Keratinocyte (primary cell): ENCODE results near the gene ERVK3-1. TPM values are rescaled to one million over a fixed set of nuclear protein-coding genes. Genes with fewer than 3 reads are reported as not detected.

Experiments used
- DNase-seq: peaks from one replicate; pipeline ENCODE4 v3.0.0-alpha.2; 2011; ENCODE audit warnings: low read depth, missing footprints, low spot score
- FAIRE-seq: peaks from 2 replicates; lab custom pipeline; 2011; peaks lifted over from hg19 to GRCh38; lab: Jason Lieb, UNC
- H2AFZ ChIP-seq: 2 replicates; pipeline ENCODE4 v1.6.0; 2012; ENCODE audit warnings: low read length, control low read depth, inconsistent platforms; ENCODE audit not compliant: control insufficient read depth
- H3K27ac ChIP-seq: 2 replicates; pipeline ENCODE4 v1.5.1; 2011; ENCODE audit warnings: low read length; ENCODE audit not compliant: control insufficient read depth, insufficient read depth
- H3K27me3 ChIP-seq: 3 replicates; pipeline ENCODE4 v1.6.0; 2011; ENCODE audit warnings: low read length; ENCODE audit not compliant: control insufficient read depth, insufficient read depth; ENCODE audit errors: extremely low read depth
- H3K36me3 ChIP-seq, 2 experiments: 2 replicates in 1 of 2; 3 replicates in 1 of 2; pipeline ENCODE4 v1.5.1; 2011; ENCODE audit warnings: low read length in 2 of 2, mild to moderate bottlenecking in 1 of 2; ENCODE audit not compliant: control insufficient read depth in 2 of 2, insufficient read depth in 2 of 2; ENCODE audit errors: extremely low read depth in 1 of 2
- H3K4me1 ChIP-seq: 3 replicates; pipeline ENCODE4 v1.5.1; 2011; ENCODE audit warnings: low read length; ENCODE audit not compliant: control insufficient read depth, insufficient read depth; ENCODE audit errors: extremely low read depth
- H3K4me2 ChIP-seq: 3 replicates; pipeline ENCODE4 v1.6.0; 2011; ENCODE audit warnings: low read depth, low read length; ENCODE audit not compliant: control insufficient read depth, insufficient read depth; ENCODE audit errors: extremely low read depth
- H3K4me3 ChIP-seq, 3 experiments: fragments of 200-600 bp in 1 of 3; sonication (generic) in 1 of 3; 2 replicates in 2 of 3; 3 replicates in 1 of 3; pipeline ENCODE4 v1.5.1; 2011 to 2016; ENCODE audit warnings: low read length in 3 of 3, mild to moderate bottlenecking in 3 of 3, control low read depth in 2 of 3, inconsistent platforms in 1 of 3, low read depth in 1 of 3, mixed read lengths in 1 of 3, mixed run types in 1 of 3, moderate library complexity in 1 of 3; ENCODE audit not compliant: control insufficient read depth in 2 of 3, insufficient read depth in 2 of 3; ENCODE audit errors: extremely low read depth in 1 of 3
- H3K79me2 ChIP-seq: 2 replicates; pipeline ENCODE4 v1.6.0; 2012; ENCODE audit warnings: low read length; ENCODE audit not compliant: control insufficient read depth, insufficient read depth
- H3K9ac ChIP-seq: 3 replicates; pipeline ENCODE4 v1.6.0; 2011; ENCODE audit warnings: low read length; ENCODE audit not compliant: control insufficient read depth, insufficient read depth; ENCODE audit errors: extremely low read depth
- H3K9me1 ChIP-seq: 3 replicates; pipeline ENCODE4 v1.6.0; 2011; ENCODE audit warnings: low read length; ENCODE audit not compliant: control insufficient read depth, insufficient read depth; ENCODE audit errors: extremely low read depth
- H3K9me3 ChIP-seq: 2 replicates; pipeline ENCODE4 v1.5.1; 2012; ENCODE audit warnings: low read depth, low read length; ENCODE audit not compliant: control insufficient read depth
- H4K20me1 ChIP-seq: 3 replicates; pipeline ENCODE4 v1.6.0; 2011; ENCODE audit warnings: low read length; ENCODE audit not compliant: control insufficient read depth, insufficient read depth; ENCODE audit errors: extremely low read depth
- CTCF ChIP-seq, 3 experiments: IDR thresholded peaks in 1 of 3; conservative IDR thresholded peaks in 1 of 3; optimal IDR thresholded peaks in 1 of 3; 2 replicates in 2 of 3; 3 replicates in 1 of 3; pipeline versions ENCODE3 to v1.5.1; 2011; ENCODE audit warnings: low read length in 3 of 3, mild to moderate bottlenecking in 3 of 3, moderate library complexity in 2 of 3, control low read depth in 1 of 3, inconsistent platforms in 1 of 3; ENCODE audit not compliant: insufficient read depth in 2 of 3; ENCODE audit errors: extremely low read depth in 1 of 3
- EZH2 ChIP-seq: IDR thresholded peaks from one replicate; pipeline ENCODE4 v1.6.1; 2012; ENCODE audit warnings: inconsistent platforms, mild to moderate bottlenecking, low read length, moderate library complexity
- dilution Hi-C: fragments of 300-500 bp; cut with MboI; formaldehyde crosslinking; loops from one replicate; pipeline ENCODE4 v1.7.0; 2020; ENCODE audit warnings: low sequenced_read_pairs; ENCODE audit not compliant: extremely low pct_ligation_motif_present
- polyA plus RNA-seq, 5 experiments: library from polyadenylated mRNA; depleted of rRNA in 3 of 5; stranded (reverse) in 3 of 5; stranded (forward) in 1 of 5; unstranded in 1 of 5; fragments of >200 nt; gene quantifications; 1 replicate in 1 of 5; 2 replicates in 3 of 5; 3 replicates in 1 of 5; pipeline versions ENCODE4 v1.2.1 to v1.2.3, GENCODE V29; 2011 to 2012; ENCODE audit warnings: missing spikeins in 2 of 5, low read depth in 1 of 5, low replicate concordance in 1 of 5

ERVK3-1 gene
- polyA plus RNA-seq, 1 donor (not counting 4 experiments of a cell fraction or from before 2014, with no cell fraction given), result 48.6 TPM

DNA sequence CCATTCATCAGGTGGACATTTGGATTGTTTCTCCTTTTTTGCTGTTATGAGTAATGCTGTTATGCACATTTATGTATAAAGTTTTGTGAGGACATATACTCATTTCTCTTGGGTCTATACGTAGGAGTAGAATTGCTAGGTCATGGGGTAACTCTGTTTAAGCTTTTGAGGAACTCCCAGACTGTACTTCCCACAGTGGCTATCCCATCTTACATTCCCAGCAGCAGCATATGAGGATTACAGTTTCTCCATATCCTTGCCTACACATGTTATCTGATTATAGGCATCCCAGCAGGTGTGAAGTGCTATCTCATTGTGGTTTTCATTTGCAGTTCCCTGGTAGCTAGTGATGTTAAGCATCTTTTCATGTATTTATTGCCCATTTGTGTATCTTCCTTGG is 27.5 kb downstream of the ERVK3-1 start:
- no peak overlapping the region for H3K9ac ChIP-seq
- no peak for DNase-seq
- H2AFZ ChIP-seq, result no peak overlapping the region
- H4K20me1 ChIP-seq, result no peaks in the 10 kb centered on the region
- H3K4me1 ChIP-seq, result peaks cover 12% of the 10 kb centered on the region
- peaks cover 3 to 10% of the 10 kb centered on the region in 2 experiments for H3K36me3 ChIP-seq
- H3K9me3 ChIP-seq, result no peaks in the 10 kb centered on the region
- H3K9me1 ChIP-seq, result no peaks in the 10 kb centered on the region
- H3K27ac ChIP-seq, result no peak overlapping the region
- H3K4me3 ChIP-seq, result no peak overlapping the region
- no peak overlapping the region for H3K4me2 ChIP-seq
- dilution Hi-C loops, result no loop called here
- FAIRE-seq, result no peak
- peaks cover 17% of the 10 kb centered on the region for H3K79me2 ChIP-seq
- TF ChIP-seq EZH2 (no peak), CTCF (optimal IDR thresholded peaks at IDR 0.05 in 1 of 3, IDR thresholded peaks at IDR 0.05 in 1 of 3, conservative IDR thresholded peaks at IDR 0.05 in 1 of 3; ENCODE audit: extremely low read depth in 1 of 3, insufficient read depth in 2 of 3, low read length in 3 of 3) (no peak)
- no peaks in the 10 kb centered on the region for H3K27me3 ChIP-seq

DNA sequence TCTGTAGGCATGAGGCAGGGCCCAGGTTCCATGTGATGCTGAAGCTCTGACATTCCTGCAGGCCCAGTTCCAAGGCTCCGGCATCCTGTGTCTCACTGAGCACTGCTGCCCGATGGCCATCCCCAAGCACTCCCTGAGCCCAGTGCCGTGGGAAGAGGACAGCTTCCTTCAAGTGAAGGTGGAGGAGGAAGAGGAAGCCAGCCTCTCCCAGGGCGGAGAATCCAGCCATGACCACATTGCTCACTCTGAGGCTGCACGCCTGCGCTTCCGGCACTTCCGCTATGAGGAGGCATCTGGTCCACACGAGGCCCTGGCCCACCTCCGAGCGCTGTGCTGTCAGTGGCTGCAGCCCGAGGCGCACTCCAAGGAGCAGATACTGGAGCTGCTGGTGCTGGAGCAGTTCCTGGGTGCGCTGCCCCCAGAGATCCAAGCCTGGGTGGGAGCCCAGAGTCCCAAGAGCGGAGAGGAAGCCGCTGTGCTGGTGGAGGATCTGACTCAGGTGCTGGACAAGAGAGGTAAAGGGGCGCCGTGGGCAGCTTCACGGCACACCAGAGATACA is 29.6 kb downstream of the ERVK3-1 start:
- H3K27ac ChIP-seq, result no peak overlapping the region
- FAIRE-seq, result no peak
- H3K9me3 ChIP-seq, result peaks cover 9% of the 10 kb centered on the region
- DNase-seq, result no peak
- peaks cover 12 to 18% of the 10 kb centered on the region in 2 experiments for H3K36me3 ChIP-seq
- H3K9me1 ChIP-seq, result no peaks in the 10 kb centered on the region
- no peaks in the 10 kb centered on the region for H4K20me1 ChIP-seq
- H3K4me1 ChIP-seq, result peaks cover 6% of the 10 kb centered on the region
- H3K79me2 ChIP-seq, result peaks cover under 1% of the 10 kb centered on the region
- no peak overlapping the region for H3K4me3 ChIP-seq
- dilution Hi-C loops, result no loop called here
- H3K27me3 ChIP-seq, result no peaks in the 10 kb centered on the region
- no peak overlapping the region for H3K4me2 ChIP-seq
- H2AFZ ChIP-seq, result no peak overlapping the region
- no peak overlapping the region for H3K9ac ChIP-seq
- TF ChIP-seq EZH2 (no peak), CTCF (optimal IDR thresholded peaks at IDR 0.05 in 1 of 3, IDR thresholded peaks at IDR 0.05 in 1 of 3, conservative IDR thresholded peaks at IDR 0.05 in 1 of 3; ENCODE audit: extremely low read depth in 1 of 3, insufficient read depth in 2 of 3, low read length in 3 of 3) (no peak)
